Ecto neural progenitor cell (in vitro differentiated cells): ENCODE measurements around the gene NEDD4.
"Not testable (repeated sequence)": the region's sequence is repeated elsewhere in the genome, so short reads cannot be mapped to it uniquely, and the experiment has no call there.

Experiments
- DNase-seq: peaks from one replicate; pipeline ENCODE4 v3.0.0-alpha.2; 2018; ENCODE audit warnings: low spot score

NEDD4 gene

DNA sequence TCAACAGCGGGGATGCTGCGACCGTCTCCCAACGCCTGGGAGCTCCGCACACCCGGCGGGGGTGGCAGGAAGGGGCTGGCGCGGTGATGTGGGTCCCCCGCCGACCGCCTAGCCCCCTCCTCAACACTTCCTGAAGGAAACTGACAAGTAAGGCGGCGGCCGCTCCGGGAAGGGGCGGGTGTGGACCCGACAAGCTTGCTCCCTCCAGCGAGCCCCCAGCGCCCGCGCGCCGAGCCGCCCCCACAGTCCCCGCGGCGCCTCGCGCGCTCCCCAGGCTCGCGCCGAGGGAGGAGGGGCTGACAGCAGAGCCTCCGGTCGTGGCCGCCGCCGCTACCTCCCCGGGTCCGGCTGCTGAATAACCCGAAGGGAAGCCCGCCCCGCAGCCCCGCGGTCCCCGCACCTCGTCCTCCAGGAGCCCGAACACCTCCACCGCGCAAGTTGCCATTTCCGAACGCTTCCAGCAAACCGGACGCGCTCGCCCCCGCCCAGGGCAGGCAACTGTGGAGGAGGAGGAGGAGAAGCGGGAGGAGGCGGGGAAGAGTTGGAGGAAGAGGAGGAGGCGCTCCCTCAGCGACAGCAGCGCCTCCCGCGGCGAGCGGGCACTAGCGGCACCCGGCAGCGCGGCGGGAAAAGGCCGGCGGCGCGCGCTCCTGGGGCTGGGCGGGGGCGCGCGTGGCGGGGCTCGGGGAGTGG lies at the start of gene NEDD4:
NEDD4 (minus strand) TSS at position 502 of the 693 bp plus-strand sequence; CDS start at position 445, 57 bp downstream.
- peak; percentile 90 for DNase-seq

DNA sequence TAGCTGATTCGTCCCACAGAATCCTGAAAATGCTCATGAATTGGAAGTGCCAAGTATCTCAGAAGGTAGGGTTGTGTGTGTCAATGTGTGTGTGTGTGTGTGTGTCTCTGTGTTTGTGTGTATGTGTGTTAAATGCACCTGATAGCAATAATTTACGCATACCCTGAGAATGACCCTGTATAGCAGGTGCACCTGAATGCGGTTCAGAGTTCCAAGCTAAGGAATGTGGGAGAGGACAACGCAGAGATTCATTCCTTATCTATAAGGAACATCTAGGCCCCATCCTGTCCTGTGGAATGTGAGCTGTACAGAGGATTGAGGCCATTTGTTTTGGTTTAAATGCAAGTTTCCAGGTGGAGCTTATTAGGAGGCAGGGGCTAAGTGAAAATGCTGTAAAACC lies 49.1 kb upstream of the NEDD4 start:
- no peak for DNase-seq

DNA sequence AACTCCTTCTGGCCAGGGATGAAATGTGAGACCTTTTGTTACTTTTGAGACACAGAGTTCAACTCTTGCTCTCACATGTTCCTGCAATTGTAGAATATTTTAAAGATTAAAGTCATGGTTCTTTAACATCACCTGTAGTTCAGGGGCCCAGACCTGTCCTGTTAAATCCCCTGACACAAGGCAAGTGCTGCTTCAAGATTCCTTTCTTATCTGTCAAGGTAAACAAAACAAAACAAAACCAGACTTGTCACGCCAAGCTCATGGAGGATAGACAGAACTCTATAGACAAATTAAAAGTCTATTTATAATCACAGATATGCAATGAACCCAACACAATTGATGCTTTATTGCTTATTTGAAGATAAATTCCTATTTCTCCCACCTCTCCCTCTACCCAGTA lies 48.6 kb upstream of the NEDD4 start:
- no peak for DNase-seq

DNA sequence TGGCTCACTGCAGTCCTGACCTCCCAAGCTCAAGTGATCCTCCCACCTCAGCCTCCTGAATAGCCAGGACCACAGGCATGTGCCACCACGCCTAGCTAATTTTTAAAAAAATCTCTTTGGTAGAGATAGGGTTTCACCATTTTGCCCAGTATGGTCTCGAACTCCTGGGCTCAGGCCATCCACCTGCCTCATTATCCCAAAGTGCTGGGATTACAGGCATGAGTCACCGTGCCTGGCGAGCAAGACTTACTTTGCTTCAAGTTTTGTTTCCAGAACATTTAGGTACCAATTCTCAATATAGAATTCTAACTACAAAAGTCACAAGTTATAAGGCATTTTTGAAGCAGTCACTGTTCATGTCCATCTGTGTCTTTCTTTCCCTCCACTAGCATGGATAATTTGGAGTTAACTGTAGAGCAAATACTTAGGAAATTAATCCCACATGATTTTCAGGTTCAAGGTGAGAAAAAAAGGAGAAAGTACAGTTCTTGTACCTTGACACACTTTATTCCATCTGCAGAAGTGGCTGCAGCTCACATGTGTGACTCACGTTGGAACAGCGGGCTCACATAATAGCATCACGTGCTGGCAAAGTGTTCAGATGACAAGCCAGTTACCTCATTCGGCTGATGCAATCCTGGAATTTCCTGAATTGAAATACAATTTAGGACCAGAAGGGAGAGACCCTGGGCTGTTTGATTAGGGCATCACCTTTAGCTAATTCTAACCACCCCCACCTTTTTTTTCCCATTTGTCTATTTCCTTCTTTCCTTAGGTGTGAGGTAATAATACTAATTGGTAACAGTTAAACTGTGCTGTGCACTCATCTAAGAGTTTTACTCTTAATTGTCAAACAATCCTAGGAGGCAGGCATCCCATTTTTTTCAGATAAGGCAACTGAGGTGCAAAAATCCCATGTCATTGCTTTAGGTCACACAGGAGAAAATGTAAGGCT lies 46.9 kb upstream of the NEDD4 start:
- DNase-seq: no peak

GRCh38 chr15:56038707-56039106 lies 45.3 kb upstream of the NEDD4 start:
- no peak for DNase-seq

DNA sequence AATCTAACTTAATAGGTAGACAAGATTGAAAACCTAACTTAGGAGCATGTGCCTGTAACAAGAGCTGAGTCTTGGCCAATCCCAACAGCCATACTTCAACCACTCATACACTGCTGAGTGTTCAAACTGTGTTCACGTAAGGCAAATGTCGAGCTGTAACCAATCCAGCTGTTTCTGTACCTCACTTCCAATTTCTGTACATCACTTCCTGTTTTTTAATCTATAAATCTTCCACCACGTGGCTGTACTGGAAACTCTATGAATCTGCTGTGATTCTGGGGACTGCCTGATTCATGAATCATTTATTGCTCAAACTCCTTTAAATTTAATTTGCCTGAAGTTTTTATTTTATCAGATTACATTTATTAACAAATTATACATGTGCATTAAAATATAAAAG lies 44.6 kb upstream of the NEDD4 start:
- no peak for DNase-seq

- no peak for DNase-seq
These were observed 43.2 kb upstream of the NEDD4 start for GRCh38 chr15:56036546-56037067.

- DNase-seq: no peak
These were observed 41.8 kb upstream of the NEDD4 start for GRCh38 chr15:56035166-56035565.

GRCh38 chr15:56034514-56034913 lies 41.1 kb upstream of the NEDD4 start:
- DNase-seq: no peak

DNA sequence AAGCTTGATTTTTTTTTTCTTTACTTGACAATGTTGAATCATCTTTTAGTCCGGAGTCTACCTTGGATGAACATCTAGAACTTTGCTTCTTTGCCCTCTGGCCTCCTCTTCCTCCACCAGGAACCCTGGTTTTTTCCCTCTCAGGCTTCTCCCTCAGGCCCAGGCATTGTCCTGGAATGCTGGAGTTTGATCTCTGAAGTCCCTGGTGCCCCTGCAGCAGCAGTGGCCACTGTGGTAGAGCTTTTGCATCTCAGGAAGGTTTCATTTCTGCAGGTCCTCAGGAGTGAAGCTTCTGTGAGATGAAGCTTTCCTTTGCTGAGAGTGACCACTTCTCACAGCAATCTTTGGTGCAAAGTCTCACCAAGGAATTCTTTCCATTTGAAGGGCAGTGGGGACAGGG lies 39.0 kb upstream of the NEDD4 start:
- DNase-seq: no peak

GRCh38 chr15:56031836-56032235 lies 38.4 kb upstream of the NEDD4 start:
- DNase-seq: no peak

DNA sequence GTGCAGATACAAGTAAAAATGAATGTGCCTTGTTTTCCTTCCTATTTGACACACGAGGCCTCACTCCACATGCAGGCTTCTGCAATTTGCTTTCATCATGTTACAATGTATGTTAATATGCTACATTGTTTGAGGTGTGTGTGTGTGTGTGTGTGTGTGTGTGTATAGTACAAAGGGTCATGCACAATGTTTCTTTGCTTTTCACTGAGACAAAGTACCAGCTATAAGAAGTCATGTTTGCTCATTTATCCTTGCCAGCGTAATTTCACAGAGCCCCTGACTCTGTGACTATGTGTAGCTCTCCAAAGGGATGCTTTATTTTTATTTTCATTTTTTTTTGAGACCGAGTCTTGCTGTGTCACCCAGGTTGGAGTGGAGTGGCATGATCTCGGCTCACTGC lies 38.0 kb upstream of the NEDD4 start:
- DNase-seq: no peak

GRCh38 chr15:56028430-56028829 lies 35.0 kb upstream of the NEDD4 start:
- no peak for DNase-seq

- DNase-seq: not testable (repeated sequence)
These were observed 29.7 kb upstream of the NEDD4 start for GRCh38 chr15:56023160-56023559.

DNA sequence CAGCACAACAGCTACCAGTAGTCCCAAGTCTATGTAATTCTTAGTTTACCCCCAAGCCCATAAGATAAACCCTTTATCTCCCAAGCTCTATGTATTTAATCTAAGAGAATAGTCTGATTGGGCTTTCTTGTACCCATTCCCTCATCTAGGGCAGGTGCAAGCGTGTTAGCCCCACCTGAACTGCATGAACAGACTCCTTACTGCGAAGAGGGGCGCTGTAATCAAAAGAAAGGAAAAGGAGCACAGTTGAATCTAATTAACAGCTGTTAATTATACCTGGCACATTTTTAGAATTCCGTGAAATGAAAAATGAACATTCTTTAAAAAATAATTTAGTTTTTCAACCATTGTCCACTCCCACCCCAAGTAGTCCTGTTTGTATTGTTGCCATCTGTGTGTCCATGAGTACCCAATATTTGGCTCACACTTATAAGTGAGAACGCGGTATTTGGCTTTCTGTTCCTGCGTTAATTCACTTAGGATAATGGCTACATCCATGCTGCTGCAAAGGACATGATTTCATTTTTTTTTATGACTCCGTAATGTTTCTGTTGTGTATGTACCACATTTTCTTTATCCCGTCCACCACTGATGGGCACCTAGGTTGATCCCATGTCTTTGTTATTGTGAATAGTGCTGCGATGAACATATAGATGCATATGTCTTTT lies 26.5 kb upstream of the NEDD4 start:
- DNase-seq: no peak

- no peak for DNase-seq
These were observed 25.8 kb upstream of the NEDD4 start for GRCh38 chr15:56019060-56019793.

GRCh38 chr15:56017920-56018319 lies 24.5 kb upstream of the NEDD4 start:
- DNase-seq: no peak

DNA sequence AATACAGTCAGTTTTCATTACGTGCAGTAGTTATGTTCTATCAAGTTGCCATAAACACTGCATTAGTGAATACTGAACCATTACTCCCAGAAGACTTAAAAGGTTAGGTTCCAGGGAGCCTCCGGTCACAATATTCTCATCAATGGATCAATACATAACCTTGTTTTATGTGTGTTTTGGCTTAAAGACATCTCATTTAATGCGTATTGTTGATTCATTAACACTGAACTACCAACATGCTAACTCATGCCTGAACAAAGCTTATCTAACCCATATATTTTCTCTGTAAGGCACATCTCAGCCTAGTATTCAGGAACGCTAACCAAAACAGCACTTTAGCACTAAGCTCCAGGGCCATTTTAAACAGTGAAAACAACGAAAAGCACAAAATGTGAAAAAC lies 24.1 kb upstream of the NEDD4 start:
- no peak for DNase-seq

- DNase-seq: no peak
These were observed 22.9 kb upstream of the NEDD4 start for GRCh38 chr15:56016281-56016680.

- DNase-seq: no peak
These were observed 21.3 kb upstream of the NEDD4 start for GRCh38 chr15:56014677-56015076.

GRCh38 chr15:56007053-56007452 lies 13.6 kb upstream of the NEDD4 start:
- peak; percentile 62 for DNase-seq

DNA sequence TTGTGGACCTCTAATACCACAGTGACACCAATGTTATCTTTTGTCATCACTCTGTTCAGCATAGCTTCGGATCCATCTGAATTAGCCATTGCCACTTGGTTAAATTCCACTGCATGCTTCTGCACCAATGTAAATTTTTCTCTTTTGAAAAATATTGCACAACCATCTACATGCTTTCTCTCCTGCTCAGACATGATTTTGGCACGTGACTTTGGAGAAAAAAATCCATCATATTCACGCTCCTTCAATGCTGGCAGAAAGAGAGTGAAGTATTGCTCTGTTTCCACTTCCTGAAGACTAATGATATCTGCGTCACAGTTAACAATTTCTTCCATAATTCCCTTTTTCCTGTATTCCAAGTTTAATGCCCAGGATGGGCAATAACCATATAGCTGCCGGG lies 13.0 kb upstream of the NEDD4 start:
- DNase-seq: not testable (repeated sequence)
